Iris pigment epithelial cell (primary cell): ENCODE data around the gene FTCD.
A peak's percentile ranks its signal among the peaks of the same experiment; 100 is the strongest.
"Not testable (repeated sequence)": the region's sequence is repeated elsewhere in the genome, so short reads cannot be mapped to it uniquely, and the experiment has no call there.

ENCODE experiments used
- DNase-seq: peaks from one replicate; pipeline ENCODE4 v3.0.0-alpha.2; 2011; ENCODE audit warnings: low read depth

The FTCD gene

DNA sequence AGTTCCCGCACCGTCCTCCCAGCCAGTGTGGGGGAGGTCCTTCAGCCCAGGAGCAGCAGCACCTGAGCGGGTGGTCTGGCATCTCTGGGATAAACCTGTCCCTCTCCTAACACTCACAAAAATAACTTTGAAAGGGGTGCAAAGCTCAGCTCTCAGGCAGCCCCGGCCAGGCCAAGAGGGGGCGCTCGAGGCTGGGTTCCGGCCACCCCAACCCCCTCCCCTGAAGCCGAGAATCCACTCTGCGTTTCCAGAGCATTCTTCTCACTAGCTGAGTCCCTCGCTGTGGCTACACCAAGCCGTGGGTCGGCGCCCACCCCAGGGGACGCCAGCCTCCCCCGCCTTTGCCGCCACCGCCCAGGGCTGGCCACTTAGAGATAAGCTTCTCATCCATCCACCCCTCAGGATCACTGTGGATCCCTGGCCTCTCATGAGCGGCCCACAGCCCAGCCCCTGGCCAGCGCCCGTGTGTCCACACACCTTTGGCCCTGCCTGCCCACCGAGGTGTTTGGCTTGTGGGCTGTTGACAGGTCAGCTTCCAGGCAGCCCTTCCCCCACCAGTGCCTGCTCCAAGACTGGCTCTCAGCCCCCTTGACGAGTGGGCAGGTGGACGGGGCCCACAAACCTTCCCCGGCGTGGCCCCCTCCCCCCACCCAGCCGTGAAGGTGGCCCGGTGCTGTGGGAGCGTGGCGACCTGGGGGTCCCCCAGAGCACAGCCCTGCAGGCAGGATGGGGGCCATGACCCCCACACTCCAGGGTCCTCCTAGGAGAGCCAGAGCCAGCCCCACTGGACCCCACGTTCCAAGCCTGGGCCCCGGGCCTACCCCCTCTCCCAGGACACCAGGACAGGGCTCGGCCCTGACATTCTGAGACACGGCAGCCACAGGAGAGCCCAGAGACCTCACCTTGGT lies 1.9 kb downstream of the FTCD start:
- peak; percentile 33 for DNase-seq

DNA sequence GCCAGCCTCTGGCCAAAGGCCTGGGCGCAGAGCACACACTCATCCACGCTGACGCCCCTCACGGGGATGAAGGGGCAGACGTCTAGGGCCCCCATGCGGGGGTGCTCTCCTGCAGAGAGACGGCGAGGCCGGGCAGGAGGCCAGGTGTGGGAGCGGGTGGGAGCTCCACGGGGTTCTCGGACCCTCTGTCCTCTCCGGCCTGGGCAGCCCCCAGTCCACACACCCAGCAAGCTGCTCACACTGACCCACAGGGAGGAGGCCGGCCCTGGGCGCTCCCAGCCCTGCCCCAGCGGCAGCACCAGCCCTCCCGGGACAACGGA lies 2.5 kb downstream of the FTCD start:
- DNase-seq: no peak

DNA sequence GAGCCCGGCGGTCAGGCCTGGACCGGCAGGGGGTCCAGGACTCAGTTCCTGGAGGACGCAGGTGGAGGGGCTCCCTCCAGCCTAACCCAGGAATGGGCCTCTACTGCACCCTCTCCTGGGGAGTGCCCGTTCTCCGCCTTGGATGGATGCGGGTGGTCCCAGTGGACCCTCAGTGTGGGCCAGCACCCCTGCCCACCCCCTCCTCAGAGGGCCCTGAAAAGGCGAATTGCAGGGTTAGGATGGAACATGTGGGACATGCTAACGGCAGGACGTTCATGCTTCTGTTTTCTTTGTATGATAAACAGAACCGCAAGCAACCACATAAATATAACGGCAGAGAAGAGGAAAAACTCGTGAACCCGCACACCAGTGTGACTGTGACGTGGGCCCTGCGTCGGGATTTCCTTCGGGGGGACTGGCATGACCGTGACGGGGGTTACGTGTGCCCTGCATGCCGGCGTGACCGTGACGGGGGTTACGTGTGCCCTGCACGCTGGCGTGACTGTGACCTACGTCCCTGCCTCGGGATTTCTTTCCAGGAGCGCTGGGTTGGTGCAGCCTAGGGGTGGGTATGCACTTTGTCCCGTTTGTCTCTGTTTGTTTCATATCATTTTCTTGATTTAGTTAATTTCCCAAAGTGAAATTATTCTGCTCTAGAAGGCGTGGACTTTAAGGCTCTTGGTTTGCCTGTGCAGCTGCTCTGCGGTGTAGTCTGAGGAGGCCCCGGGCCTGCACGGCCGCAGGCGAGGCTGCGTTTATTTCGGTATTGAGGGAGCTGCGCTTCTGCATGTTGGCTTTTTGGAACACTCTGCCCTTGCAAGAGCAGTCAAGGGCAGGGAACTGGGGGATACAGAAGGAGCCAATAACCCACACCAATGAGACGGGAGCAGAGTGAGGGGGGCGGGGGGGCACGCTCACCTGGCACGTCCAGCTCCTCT lies 3.1 kb downstream of the FTCD start:
- DNase-seq: no peak

DNA sequence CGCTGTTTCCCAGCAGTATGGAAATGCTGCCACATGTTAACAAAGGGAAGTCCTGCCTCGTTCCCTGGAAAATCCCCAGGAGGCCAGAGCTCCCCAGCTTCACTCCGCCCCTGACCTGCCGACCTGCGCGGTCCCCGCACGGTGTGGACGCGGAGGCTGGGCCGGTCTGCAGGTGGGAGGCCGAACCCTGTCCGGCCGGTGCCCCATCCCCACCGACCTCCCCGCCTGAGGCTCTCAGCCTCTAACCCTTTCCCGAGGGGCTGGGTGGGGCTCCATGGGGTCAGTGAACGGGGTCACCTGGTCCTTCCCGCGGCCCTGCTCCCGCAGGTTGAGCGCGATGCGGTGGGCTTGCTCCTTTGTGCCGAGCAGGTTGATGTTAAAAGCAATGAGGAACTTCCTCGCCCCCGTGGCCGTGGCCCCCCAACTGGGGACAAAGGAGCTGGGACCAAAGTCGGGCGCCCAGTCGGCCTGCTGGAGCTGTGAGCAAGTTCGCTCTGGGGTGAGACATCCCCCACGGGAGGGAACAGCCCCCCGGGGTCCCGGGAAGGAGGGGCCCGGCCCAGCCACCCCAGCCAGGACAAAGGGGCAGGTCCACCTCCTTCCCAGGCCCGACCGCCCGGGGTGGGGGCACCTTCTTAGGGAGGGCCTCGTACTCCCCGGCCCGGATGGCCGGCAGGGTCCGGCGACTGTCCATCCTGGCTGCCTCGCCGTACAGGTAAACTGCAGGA lies 4.0 kb downstream of the FTCD start:
- no peak for DNase-seq

DNA sequence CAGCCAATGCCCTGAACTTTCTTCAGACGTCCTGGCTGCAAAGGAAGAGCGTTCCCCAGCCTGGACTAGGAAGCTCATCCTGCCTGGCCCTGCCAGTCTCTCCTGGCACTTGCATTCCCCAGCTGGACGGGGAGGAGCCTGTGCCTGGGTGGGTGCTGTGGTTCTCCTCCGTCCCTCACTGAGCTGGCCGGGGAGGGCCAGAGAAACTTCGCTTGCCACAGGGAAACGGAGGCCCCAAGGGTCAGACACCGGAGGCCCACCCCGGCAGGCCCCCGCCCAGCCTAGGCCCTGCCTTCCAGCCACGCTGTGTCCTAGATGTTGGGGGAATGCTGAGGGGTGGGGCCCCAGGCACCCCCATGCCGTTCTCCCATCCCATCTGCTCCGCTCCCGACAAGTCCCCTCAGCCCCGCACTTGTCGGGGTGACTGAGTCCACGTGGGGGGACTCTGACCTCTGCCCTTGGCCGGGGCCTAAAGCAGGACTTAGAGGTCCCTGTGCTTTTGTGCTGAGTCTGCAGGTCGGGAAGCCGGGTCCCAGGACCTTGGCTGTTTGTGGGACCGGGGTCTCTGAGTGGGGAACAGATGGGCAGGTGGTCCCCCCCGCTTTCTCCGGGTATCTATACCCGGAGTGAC lies 4.8 kb downstream of the FTCD start:
- DNase-seq: no peak

DNA sequence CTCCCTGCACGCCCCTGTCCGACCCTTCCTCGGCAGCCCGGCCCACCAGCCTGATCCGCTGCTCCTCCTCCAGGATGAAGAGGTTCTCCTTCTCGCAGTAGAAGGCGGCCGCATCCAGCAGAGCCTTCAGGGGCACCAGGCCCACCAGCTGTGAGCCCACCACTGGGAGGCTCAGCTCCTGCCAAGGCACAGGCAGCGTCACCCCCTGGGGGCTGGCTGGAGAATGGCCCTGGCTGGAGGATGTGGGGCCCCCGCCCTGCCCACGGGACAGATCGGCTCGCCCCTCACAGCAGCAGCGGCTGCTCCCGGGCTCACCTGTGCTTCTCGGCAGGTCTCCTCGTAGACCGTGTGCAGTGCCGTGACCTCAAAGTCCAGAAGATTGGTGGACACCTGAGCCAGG lies 5.3 kb downstream of the FTCD start:
- no peak for DNase-seq

DNA sequence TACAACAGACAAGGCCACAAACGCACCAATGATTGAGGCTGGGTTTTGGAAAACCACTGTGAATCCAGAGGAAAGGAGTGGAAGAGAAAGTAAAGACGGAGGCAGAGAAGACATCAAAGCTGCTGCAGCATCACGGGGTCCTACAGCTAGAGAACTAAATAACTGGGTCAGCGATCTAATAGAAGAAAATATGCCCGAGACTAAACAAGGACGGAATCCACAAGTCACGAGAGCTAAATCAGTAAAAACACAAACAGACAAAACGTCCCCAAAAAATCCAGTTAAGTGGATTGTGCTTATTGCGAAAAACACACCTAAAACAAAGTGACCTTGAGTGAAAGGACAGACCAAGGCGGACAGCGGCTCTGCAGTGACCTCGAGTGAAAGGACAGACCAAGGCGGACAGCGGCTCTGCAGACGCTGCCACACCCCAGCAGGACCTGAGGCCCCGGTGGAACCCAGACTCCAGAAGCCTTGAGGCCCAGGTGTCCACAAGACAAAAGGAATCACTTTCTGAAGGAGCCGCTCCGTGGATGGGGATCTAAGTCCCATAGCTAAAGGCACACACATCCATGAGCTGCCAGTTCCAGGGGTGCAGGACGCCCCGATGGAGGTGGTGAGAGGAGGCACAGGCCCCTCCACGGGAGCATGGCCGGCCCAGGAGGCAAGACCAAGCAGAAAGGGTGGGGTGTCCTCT lies 6.0 kb downstream of the FTCD start:
- DNase-seq: no peak

DNA sequence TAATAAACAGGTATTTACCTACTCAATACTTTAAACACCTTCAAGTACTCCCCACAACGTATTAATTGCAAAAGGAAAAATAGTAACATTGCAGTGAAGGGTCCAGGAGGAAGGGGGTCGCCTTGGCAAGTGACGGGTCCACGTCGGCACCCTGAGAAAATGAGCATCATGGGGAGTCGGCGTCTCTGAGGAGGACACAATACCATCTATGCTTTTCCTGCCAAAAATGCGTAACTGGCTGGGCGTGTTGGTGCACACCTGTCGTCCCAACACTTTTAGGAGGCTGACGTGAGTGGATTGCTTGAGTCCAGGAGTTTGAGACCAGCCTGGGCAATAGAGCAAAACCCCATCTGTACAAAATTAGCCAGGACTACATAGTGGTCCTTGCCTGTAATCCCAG lies 7.3 kb downstream of the FTCD start:
- no peak for DNase-seq

DNA sequence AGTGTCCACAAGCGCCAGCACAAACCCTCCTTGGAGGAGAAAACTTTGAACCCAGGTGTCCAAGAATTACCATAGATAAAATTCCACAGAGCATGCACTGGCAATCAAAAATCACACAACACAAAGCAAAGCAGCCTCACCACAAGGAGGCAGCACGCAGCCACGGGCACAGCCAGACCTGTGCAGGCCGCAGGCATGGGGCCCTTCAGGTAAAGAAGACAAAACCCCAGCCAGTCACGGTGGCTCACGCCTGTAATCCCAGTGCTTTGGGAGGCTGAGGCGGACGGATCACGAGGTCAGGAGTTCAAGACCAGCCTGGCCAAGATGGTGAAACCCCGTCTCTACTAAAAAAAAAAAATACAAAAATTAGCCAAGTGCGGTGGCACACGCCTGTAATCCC lies 8.0 kb downstream of the FTCD start:
- peak; percentile 49 for DNase-seq

DNA sequence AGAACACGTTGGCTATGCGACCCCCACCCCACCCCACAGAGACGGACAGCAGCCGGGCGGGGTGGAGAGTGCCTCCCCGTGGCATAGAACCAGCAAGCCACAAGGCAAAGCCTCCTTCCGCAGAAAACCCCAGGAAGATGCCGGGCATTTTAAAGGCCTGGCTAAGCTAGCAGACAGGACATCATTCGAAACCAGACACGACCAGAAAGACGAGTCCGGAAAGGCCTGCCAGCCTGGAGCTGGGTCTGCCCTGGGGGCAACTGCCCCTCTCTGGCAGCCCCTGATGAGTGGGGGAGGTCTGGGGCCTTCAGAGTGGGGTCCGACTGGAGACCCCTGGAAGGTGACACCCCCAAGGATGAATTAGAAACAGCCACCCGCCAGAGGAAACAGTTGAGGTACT lies 8.5 kb downstream of the FTCD start:
- DNase-seq: no peak

DNA sequence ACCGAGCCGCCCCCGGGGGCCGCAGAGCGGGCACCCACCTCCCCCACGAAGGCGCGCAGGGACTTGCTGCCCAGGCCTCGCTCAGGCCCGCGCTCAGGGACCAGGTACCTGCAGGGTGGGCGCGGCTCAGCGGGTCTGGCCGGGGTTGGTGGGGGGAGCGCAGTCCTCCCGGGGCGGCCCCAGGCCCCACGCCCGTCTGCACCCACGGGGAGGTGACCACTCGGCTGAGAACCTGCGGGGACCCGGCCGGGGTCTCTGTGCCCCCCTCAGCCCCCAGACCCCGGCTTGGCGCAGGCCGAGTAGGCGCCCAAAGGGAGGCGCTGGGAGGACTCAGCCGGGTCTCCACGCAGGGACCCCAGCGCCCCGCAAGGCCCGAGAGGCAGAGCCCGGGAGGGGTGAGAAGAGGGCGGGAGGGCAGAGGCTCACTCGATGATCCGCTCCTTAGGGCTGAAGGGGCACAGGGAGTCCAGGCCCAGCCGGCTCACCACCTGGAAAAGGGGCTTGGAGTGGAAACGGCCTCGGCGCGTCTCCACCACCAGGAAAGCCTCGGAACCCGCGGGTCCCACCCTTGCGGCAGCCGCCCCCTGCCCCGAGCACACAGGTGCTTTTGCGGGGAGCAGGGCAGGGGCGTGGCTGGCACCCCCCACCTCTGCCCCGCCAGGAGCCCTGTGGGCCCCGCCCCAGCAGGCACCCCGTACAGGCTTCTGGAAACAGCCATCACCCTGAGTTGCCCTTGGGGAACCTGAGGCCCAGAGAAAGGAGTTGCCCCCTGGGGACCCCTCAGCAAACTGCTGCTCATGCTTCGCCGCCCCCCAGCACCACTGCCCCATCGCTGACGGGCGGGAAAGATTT lies 9.3 kb downstream of the FTCD start:
- DNase-seq: no peak

DNA sequence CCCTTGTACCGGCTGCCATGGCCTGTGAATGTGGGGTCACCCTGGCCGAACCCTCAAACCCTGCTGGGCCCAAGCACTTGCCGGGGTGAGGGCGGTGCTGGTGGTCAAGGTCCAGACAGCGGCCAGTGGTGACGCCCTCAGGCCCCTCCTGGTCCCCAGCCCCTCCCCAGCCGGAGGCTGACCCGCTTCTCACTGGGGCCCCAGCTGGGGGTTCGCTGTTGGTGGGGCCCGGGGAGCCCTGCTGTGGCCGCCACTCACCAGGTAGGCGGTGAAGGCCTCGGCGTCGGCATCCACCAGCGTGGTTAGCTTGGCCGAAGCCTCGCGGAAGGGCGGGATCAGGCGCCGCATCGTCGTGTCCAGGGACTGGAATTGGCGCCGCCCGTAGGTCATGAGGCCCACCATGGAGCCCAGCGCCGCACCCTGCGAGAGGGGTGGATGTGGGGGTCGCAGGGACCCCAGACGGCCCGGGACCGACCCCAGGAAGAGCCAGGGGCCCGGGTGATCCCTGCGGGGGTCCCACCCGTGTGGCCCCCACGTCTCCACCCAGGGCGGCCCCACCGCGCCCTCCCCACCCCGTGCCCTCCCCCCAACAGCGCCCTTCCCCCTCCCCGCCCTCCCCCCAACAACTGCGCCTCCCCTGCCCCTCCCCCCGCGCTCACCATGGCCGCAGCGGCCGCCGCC lies 10.1 kb downstream of the FTCD start:
- no peak for DNase-seq

DNA sequence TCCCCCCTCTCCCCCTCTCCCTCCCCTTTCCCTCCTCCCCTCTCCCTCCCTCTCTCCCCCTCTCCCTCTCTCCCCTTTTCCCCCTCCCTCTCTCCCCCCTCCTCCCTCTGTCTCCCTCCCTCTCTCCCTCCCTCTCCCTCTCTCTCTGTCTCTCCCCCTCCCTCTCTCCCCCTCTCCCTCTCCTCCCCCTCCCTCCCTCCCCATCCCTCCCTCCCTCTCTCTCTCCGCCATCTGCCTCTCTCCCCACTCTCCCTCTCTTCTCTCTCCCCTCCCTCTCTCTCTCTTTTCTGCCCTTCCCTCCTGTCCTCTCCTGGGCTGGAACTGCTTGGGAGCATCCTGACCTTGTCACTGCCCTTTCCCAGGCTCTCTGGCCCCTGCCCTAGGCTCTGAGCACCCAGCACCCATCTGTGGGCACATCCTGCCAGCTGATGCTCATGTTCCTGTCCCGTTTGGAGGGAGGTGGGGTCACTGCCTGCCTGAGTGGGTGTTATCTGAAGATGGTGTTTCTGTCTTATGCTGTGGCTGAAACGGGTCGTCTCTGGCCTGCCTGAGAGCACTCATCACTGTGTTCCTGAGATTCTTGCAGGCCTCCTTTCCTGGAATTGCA lies 10.8 kb downstream of the FTCD start:
- DNase-seq: no peak

DNA sequence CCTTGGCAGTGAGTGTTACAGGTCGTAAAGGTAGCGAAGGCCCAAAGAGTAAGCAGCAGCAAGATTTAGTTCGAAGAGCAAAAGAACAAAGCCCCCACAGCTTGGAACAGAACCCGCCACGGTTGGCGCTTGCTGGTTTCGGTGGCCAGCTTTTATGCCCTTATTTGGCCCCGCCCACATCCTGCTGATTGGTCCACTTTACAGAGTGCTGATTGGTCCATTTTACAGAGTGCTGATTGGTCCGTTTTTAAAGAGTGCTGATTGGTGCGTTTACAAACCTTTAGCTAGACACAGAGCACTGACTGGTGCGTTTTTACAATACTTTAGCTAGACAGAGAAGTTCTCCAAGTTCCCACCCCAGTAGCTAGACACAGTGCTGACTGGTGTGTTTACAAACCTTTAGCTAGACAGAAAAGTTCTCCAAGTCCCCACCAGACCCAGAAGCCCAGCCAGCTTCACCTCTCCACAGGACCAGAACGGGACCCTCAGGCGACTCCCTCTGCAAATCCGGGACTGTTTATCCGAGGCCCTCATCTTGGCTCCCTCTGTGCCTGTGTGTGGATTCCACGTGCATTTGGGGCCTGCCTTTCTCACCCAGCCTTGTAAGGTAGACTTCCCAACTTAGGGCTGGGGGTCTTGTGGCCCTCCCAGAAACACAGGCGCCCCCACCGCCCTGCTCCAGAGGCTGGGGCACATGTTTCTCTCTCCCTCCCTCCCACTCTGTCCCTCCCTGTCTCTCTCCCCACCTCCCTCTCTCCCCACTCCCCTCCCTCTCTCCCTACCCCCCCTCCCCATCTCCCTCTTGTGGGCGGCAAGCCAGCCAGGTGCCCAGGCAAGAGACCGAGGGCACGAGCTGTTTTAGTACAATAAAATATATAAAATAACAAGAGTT lies 12.6 kb downstream of the FTCD start:
- no peak for DNase-seq

DNA sequence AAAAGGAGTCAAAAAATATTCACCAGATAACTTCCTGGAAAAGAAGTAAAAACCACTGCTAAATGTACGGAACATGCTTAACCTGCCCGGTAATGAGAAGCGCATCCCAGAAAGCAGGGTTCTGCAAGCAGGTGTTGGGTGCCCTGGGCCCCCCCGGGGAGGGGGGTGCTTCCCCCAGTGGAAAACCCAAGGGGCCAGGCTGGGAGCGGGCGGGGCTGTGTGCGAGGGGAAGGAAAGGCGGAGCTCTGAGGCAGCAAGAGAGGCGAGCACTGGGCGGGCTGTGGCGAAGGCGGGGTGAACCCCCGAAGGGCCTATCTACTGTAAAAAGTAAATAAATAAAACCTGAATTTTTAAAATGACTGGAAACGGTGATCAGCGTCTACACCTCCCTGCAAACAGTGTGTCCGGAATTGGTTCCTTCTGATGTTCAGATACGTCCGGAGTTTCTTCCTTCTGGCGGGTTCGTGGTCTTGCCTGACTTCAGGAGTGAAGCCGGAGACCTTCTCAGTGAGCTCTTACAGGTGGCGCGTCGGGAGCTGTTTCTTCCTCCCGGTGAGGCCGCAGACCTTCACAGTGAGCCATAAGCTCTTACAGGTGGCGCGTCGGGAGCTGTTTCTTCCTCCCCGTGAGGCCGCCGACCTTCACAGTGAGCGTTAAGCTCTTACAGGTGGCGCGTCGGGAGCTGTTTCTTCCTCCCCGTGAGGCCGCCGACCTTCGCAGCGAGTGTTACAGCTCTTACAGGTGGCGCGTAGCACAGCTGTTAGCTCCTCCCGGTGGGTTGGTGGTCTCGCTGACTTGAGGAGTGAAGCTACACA lies 13.4 kb downstream of the FTCD start:
- no peak for DNase-seq

DNA sequence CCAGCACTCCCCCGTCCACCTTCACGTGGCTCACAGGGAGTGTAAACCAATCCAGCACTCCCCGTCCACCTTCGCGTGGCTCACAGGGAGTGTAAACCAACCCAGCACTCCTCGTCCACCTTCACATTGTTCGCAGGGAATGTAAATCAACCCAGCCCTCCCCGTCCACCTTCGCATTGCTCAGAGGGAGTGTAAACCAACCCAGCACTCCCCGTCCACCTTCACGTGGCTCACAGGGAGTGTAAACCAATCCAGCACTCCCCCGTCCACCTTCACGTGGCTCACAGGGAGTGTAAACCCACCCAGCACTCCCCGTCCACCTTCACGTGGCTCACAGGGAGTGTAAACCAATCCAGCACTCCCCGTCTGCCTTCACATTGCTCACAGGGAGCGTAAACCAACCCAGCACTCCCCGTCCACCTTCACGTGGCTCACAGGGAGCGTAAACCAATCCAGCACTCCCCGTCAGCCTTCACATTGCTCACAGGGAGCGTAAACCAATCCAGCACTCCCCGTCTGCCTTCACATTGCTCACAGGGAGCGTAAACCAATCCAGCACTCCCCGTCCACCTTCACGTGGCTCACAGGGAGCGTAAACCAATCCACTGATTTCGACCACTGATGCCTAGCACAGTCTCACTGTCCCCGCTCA lies 14.9 kb downstream of the FTCD start:
- not testable (repeated sequence) for DNase-seq

DNA sequence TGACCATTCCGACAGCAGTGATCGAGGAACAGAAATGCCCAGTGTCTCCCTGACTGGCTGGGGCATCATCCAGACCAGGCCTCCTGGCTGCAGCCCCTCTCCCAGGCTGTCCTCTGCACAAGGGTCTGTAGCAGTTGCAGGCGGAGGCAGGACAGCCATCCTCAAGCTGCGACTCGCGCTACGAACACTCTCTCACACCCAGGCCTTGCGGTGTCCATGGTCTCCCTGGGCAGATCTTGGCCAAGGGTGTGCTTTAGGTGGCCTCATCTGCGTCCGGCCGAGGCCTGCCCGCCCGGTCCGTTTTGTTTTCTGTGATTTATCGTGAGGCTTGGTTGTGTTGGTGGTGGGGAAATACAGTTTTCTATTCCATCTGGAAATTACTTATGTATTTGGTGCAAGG lies 15.7 kb downstream of the FTCD start:
- DNase-seq: no peak
